T-cell (primary cell): ENCODE data around the gene RHCE. TPM values are rescaled to one million over a fixed set of nuclear protein-coding genes. Genes with fewer than 3 reads are reported as not detected.
"Not testable (repeated sequence)": the region's sequence is repeated elsewhere in the genome, so short reads cannot be mapped to it uniquely, and the experiment has no call there.

Source experiments
- ATAC-seq, 4 experiments: fragments of 200-7000 bp in 3 of 4; fragments of 150-1000 bp in 1 of 4; cut with Tn5 transposase; replicated peaks in 1 of 4; 1 replicate in 3 of 4; 2 replicates in 1 of 4; pipeline ENCODE4 v1.10.0; 2021; ENCODE audit warnings: moderate library complexity in 3 of 4, mild to moderate bottlenecking in 2 of 4, moderate number of reproducible peaks in 1 of 4
- CTCF ChIA-PET, 2 donors: fragments of 300-600 bp; sonication (Branson Sonifier 250); formaldehyde crosslinking; loops; one replicate each; lab custom pipeline; 2022; ENCODE audit warnings: antibody characterized with exemption in 2 of 2; lab: Charles Lee
- POLR2A ChIA-PET, 2 donors: fragments of 300-600 bp; sonication (Branson Sonifier 250); formaldehyde crosslinking; loops; one replicate each; lab custom pipeline; 2022; ENCODE audit warnings: antibody characterized with exemption in 2 of 2; lab: Charles Lee
- DNase-seq, 35 experiments: peaks; one replicate each; pipeline versions ENCODE4 v3.0.0 to v3.0.0-alpha.2; 2013 to 2023
- H3K27ac ChIP-seq: one replicate; pipeline ENCODE4 v1.5.1; 2013; ENCODE audit warnings: low read length
- H3K27me3 ChIP-seq, 2 experiments: replicated peaks in 1 of 2; 1 replicate in 1 of 2; 2 replicates in 1 of 2; pipeline versions ENCODE4 v1.6.1 to v1.7.0; 2013; ENCODE audit warnings: low read length in 1 of 2, mixed read lengths in 1 of 2; ENCODE audit not compliant: control insufficient read depth in 2 of 2, insufficient read depth in 2 of 2; ENCODE audit errors: extremely low read depth in 1 of 2
- H3K36me3 ChIP-seq, 2 donors: 1 replicate in 1 of 2; 2 replicates in 1 of 2; pipeline versions ENCODE4 v1.6.1 to v1.7.0; 2013; ENCODE audit warnings: low read length in 1 of 2; ENCODE audit not compliant: control insufficient read depth in 2 of 2, insufficient read depth in 1 of 2; ENCODE audit errors: extremely low read depth in 1 of 2
- H3K4me1 ChIP-seq, 2 experiments: 1 replicate in 1 of 2; 2 replicates in 1 of 2; pipeline versions ENCODE4 v1.6.1 to v1.7.0; 2013; ENCODE audit warnings: low read length in 2 of 2, mixed read lengths in 1 of 2; ENCODE audit not compliant: insufficient read depth in 2 of 2, control insufficient read depth in 1 of 2; ENCODE audit errors: extremely low read depth in 1 of 2
- H3K4me3 ChIP-seq, 2 donors: 1 replicate in 1 of 2; 2 replicates in 1 of 2; pipeline versions ENCODE4 v1.5.1 to v1.7.0; 2013; ENCODE audit warnings: mild to moderate bottlenecking in 2 of 2, low read length in 1 of 2, moderate library complexity in 1 of 2; ENCODE audit not compliant: control insufficient read depth in 1 of 2; ENCODE audit errors: extremely low read depth in 1 of 2
- H3K9me3 ChIP-seq: 2 replicates; pipeline ENCODE4 v1.7.0; 2013
- H3K27ac Mint-ChIP-seq, 2 donors: one replicate each; pipeline ENCODE4 v1.8.0; 2020 to 2021; ENCODE audit warnings: mild to moderate bottlenecking in 2 of 2, mixed read lengths in 2 of 2
- H3K27me3 Mint-ChIP-seq, 2 donors: one replicate each; pipeline ENCODE4 v1.8.0; 2021 to 2022; ENCODE audit warnings: mixed read lengths in 2 of 2
- H3K36me3 Mint-ChIP-seq: one replicate; pipeline ENCODE4 v1.8.0; 2021; ENCODE audit warnings: mixed read lengths
- H3K4me1 Mint-ChIP-seq, 3 donors: one replicate each; pipeline ENCODE4 v1.8.0; 2020 to 2022; ENCODE audit warnings: mixed read lengths in 3 of 3, mild to moderate bottlenecking in 1 of 3
- H3K4me3 Mint-ChIP-seq, 3 donors: one replicate each; pipeline ENCODE4 v1.8.0; 2020 to 2022; ENCODE audit warnings: mild to moderate bottlenecking in 3 of 3, mixed read lengths in 3 of 3, moderate library complexity in 3 of 3
- H3K9me3 Mint-ChIP-seq, 3 donors: one replicate each; pipeline ENCODE4 v1.8.0; 2020 to 2022; ENCODE audit warnings: mixed read lengths in 3 of 3
- WGBS: methylation state at CpG from one replicate; pipeline ENCODE4 v1.1.5; 2013; ENCODE audit warnings: missing lambda C conversion rate; ENCODE audit not compliant: insufficient coverage; 5-methylcytosine and 5-hydroxymethylcytosine counted together
- total RNA-seq, 35 experiments: library from RNA in 6 of 35; stranded (reverse) in 6 of 35; fragments of 120-200 nt in 1 of 35; gene quantifications; one replicate each; pipeline versions ENCODE4 v1.2.1 to v1.2.4 and lab custom pipeline; 2013 to 2026

Gene RHCE
- total RNA-seq, 5 donors from 2014 or later (not counting 1 experiment from before 2014, with no cell fraction given), result 0.35 to 1.0 (median 0.63) TPM; not detected in 1

- Mint-ChIP-seq H3K36me3 (peaks cover 51% of the 10 kb centered on the region), H3K27me3 (no peaks in the 10 kb centered on the region), H3K9me3 (peaks cover 0 to 4% (median 0%) of the 10 kb centered on the region in 3 donors), H3K4me1 (peaks cover 10 to 21% (median 19%) of the 10 kb centered on the region in 3 donors), H3K4me3 (no peak overlapping the region), H3K27ac (no peak overlapping the region)
- ATAC-seq (no peak), DNase-seq (no peak)
- Histone ChIP-seq H3K27ac (no peak overlapping the region), H3K36me3 (peaks cover 7 to 43% of the 10 kb centered on the region in 2 donors), H3K9me3 (no peaks in the 10 kb centered on the region), H3K27me3 (no peaks in the 10 kb centered on the region), H3K4me3 (no peak overlapping the region), H3K4me1 (peaks cover 0 to under 1% of the 10 kb centered on the region in 2 experiments)
- no CpG with 5 or more reads among the region's 2 CpGs for WGBS
- ChIA-PET POLR2A (interaction anchor here in 1 of 2 donors (0.6 kb wide), 1 partner anchor 579 kb away, joined by 3 read pairs; no protein-coding TSS in a partner anchor), CTCF (interaction anchor here (0.6 to 0.9 kb wide), 2 partner anchors 27 to 30 kb away, joined by 3 to 6 read pairs; no protein-coding TSS in a partner anchor)
Measured at GRCh38 chr1:25461849-25462248, 41.2 kb upstream of the RHCE start.

GRCh38 chr1:25460816-25461215 lies 40.2 kb upstream of the RHCE start:
- not testable (repeated sequence) for H3K4me3 Mint-ChIP-seq, H3K27me3 ChIP-seq, DNase-seq, H3K4me1 ChIP-seq, H3K9me3 ChIP-seq, H3K4me3 ChIP-seq, H3K9me3 Mint-ChIP-seq, ATAC-seq, H3K27me3 Mint-ChIP-seq, H3K27ac ChIP-seq, H3K27ac Mint-ChIP-seq
- no CpG with 5 or more reads among the region's 4 CpGs for WGBS
- peaks cover 11 to 51% of the 10 kb centered on the region in 2 donors for H3K36me3 ChIP-seq
- POLR2A ChIA-PET, result interaction anchor here in 1 of 2 donors (0.6 kb wide), 1 partner anchor 84 kb away, joined by 3 read pairs; no protein-coding TSS in a partner anchor
- Mint-ChIP-seq H3K36me3 (peaks cover 55% of the 10 kb centered on the region), H3K4me1 (peaks cover 2 to 12% (median 12%) of the 10 kb centered on the region in 3 donors)
- CTCF ChIA-PET, result interaction anchor here in 1 of 2 donors (0.5 kb wide), 1 partner anchor 538 kb away, joined by 5 read pairs; no protein-coding TSS in a partner anchor

GRCh38 chr1:25460020-25460419 lies 39.4 kb upstream of the RHCE start:
- WGBS, result no CpG with 5 or more reads among the region's 3 CpGs

GRCh38 chr1:25458541-25459298 lies 38.1 kb upstream of the RHCE start:
- Histone ChIP-seq H3K27ac (no peak overlapping the region), H3K36me3 (peaks cover 11 to 59% of the 10 kb centered on the region in 2 donors), H3K4me3 (no peak overlapping the region), H3K27me3 (no peaks in the 10 kb centered on the region), H3K9me3 (no peaks in the 10 kb centered on the region), H3K4me1 (no peaks in the 10 kb centered on the region)
- WGBS, result 79% methylated on average over 2 of the region's 7 CpGs
- Mint-ChIP-seq H3K4me3 (no peak overlapping the region), H3K4me1 (peaks cover 0 to 6% (median 6%) of the 10 kb centered on the region in 3 donors), H3K27ac (no peak overlapping the region), H3K36me3 (peaks cover 57% of the 10 kb centered on the region), H3K27me3 (no peaks in the 10 kb centered on the region), H3K9me3 (peaks cover 0 to 4% (median 0%) of the 10 kb centered on the region in 3 donors)
- ATAC-seq (no peak), DNase-seq (no peak)
- ChIA-PET CTCF (no interaction called here), POLR2A (no interaction called here)

More at GRCh38 chr1:25460020-25460419, 39.4 kb upstream of the RHCE start:
- Histone ChIP-seq H3K27me3 (no peaks in the 10 kb centered on the region), H3K4me3 (no peak overlapping the region), H3K36me3 (peaks cover 11 to 54% of the 10 kb centered on the region in 2 donors), H3K9me3 (no peaks in the 10 kb centered on the region), H3K4me1 (no peaks in the 10 kb centered on the region), H3K27ac (no peak overlapping the region)
- H3K27me3 Mint-ChIP-seq, result no peaks in the 10 kb centered on the region
- no peak for DNase-seq
- no peak for ATAC-seq
- H3K36me3 Mint-ChIP-seq, result peaks cover 54% of the 10 kb centered on the region
- ChIA-PET POLR2A (interaction anchor here in 1 of 2 donors (0.6 kb wide), 2 partner anchors 23 to 466 kb away, joined by 3 to 9 read pairs; no protein-coding TSS in a partner anchor), CTCF (interaction anchor here in 1 of 2 donors (0.5 to 0.6 kb wide), 2 partner anchors 135 to 194 kb away, joined by 3 read pairs; no protein-coding TSS in a partner anchor)
- H3K27ac Mint-ChIP-seq, result no peak overlapping the region
- peaks cover 0 to 6% (median 6%) of the 10 kb centered on the region in 3 donors for H3K4me1 Mint-ChIP-seq
- H3K4me3 Mint-ChIP-seq, result no peak overlapping the region
- H3K9me3 Mint-ChIP-seq, result peaks cover 0 to 4% (median 0%) of the 10 kb centered on the region in 3 donors

GRCh38 chr1:25456502-25456901 lies 35.9 kb upstream of the RHCE start:
- H3K4me3 ChIP-seq, result no peak overlapping the region
- H3K27ac ChIP-seq, result no peak overlapping the region
- no peaks in the 10 kb centered on the region for H3K27me3 ChIP-seq
- no CpG with 5 or more reads among the region's 4 CpGs for WGBS
- no peak for DNase-seq
- ChIA-PET POLR2A (interaction anchor here in 1 of 2 donors (0.5 kb wide), 1 partner anchor 199 kb away, joined by 4 read pairs; no protein-coding TSS in a partner anchor), CTCF (interaction anchor here in 1 of 2 donors (0.7 kb wide), 1 partner anchor 71 kb away, joined by 3 read pairs; no protein-coding TSS in a partner anchor)
- H3K27me3 Mint-ChIP-seq, result no peaks in the 10 kb centered on the region
- H3K9me3 ChIP-seq, result no peaks in the 10 kb centered on the region
- no peak overlapping the region for H3K4me3 Mint-ChIP-seq
- ATAC-seq, result no peak
- H3K9me3 Mint-ChIP-seq, result peaks cover 0 to 4% (median 0%) of the 10 kb centered on the region in 3 donors
- no peaks in the 10 kb centered on the region for H3K4me1 ChIP-seq
- H3K36me3 Mint-ChIP-seq, result peaks cover 54% of the 10 kb centered on the region
- H3K4me1 Mint-ChIP-seq, result no peaks in the 10 kb centered on the region
- H3K27ac Mint-ChIP-seq, result peak overlapping the region in 1 of 2 donors; percentile 11
- H3K36me3 ChIP-seq, result peaks cover 3 to 55% of the 10 kb centered on the region in 2 donors

GRCh38 chr1:25451908-25452307 lies 31.3 kb upstream of the RHCE start:
- no peaks in the 10 kb centered on the region for H3K9me3 Mint-ChIP-seq
- no peak overlapping the region for H3K27ac ChIP-seq

More at GRCh38 chr1:25451908-25452307, 31.3 kb upstream of the RHCE start:
- ChIA-PET CTCF (no interaction called here), POLR2A (no interaction called here)
- Mint-ChIP-seq H3K27ac (no peak overlapping the region), H3K4me1 (peaks cover 2 to 9% (median 5%) of the 10 kb centered on the region in 3 donors), H3K4me3 (no peak overlapping the region), H3K36me3 (peaks cover 38% of the 10 kb centered on the region), H3K27me3 (no peaks in the 10 kb centered on the region)
- no peak overlapping the region for H3K4me3 ChIP-seq
- no peaks in the 10 kb centered on the region for H3K27me3 ChIP-seq
- DNase-seq (no peak), ATAC-seq (no peak)
- H3K36me3 ChIP-seq, result peaks cover 3 to 33% of the 10 kb centered on the region in 2 donors
- H3K4me1 ChIP-seq, result no peaks in the 10 kb centered on the region
- no peaks in the 10 kb centered on the region for H3K9me3 ChIP-seq
- WGBS, result no CpG with 5 or more reads among the region's 3 CpGs
